Right ventricle myocardium inferior (tissue), 1 donor: Measurements from ENCODE around the gene FXYD3. TPM values are rescaled to one million over a fixed set of nuclear protein-coding genes. Genes with fewer than 3 reads are reported as not detected.

ENCODE experiments used
- ATAC-seq: fragments of 200-7000 bp; cut with Tn5 transposase; one replicate; pipeline ENCODE4 v1.9.1; 2020; ENCODE audit warnings: mild to moderate bottlenecking, moderate library complexity
- DNase-seq: peaks from one replicate; pipeline ENCODE4 v3.0.0; 2021; ENCODE audit errors: missing footprints
- intact Hi-C: fragments of 100-400 bp; cut with DNase I; formaldehyde crosslinking; loops from one replicate; pipeline ENCODE4 v1.11.0; 2022
- long read RNA-seq: library from polyadenylated mRNA; unstranded; transcript quantifications from one replicate; pipeline ENCODE4 v2.0.0, GENCODE V29; 2021
- total RNA-seq: library from RNA; stranded (reverse); fragmentation: NEBNext Ultra II Directional; extraction: Animal tissue kit (Norgen Biotek cat#: 25700); gene quantifications from one replicate; pipeline ENCODE4 v1.2.1, GENCODE V29; 2021
- donor health status: DM: no; HTN: yes; CAD: no; lungs with severe emphysema.

The FXYD3 gene, protein sequence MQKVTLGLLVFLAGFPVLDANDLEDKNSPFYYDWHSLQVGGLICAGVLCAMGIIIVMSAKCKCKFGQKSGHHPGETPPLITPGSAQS
- total RNA-seq: 2.3 TPM
- long read RNA-seq: 0 reads

DNA sequence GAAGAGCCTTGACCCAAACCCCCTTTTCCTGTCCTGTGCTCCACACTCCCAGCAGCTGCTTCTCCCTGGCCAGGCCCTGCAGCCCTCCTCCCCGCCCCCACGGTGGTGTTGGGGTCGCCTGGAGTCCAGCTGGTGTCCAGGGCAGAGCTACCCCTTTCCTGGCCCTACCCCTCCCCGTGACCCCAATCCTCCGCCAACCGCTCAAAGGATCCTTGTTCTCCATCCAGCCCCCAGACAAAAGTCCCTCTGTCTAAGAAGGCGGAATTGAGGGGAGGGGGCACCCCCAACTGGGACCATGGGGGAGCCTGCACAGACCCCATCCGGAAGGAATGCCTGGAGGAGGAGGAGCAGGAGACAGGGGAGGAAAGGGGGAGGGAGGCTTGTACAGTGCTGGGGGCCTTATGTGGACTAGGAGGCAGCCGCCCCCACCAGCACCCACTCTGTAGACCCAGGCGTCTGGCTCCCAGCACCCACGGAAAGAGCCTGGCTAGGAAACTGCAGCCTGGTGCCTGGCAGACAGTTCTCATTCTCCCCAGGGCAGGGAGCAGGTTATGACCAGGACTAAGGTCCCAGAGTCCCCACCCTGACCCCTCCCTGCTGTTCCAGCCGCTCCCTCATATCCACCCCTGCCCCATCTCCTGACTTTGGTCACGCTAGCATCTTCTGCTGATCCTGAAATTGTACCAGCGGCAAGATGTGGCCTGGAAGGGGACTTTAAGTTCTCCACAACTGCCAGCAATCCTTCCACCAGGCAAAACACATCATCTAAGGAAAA, at the start of gene FXYD3:
TSS of gene FXYD3 (plus strand) at position 647 of the 775 bp plus-strand sequence. CDS start 3,554 bp downstream, outside the sequence.
- no peak for DNase-seq
- intact Hi-C loops: no loop called here

DNA sequence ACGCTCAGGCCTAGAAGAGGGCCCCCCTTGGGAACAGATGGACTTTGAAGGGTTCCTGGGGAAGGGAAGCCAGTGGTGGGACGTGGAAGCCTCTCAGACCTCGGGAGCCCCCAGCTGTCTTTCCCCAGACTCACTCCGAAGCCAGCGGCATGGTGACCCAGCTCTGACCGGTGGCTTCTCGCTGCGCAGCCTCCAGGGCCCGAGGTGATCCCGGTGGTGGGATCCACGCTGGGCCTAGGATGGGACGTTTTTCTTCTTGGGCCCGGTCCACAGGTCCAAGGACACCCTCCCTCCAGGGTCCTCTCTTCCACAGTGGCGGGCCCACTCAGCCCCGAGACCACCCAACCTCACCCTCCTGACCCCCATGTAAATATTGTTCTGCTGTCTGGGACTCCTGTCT, 49.5 kb upstream of the FXYD3 start:
- DNase-seq (no peak), ATAC-seq (no peak)
- intact Hi-C loops: loop anchor here (2.0 to 5.0 kb wide), 2 partner anchors 69 to 201 kb away; partner anchors contain the start of genes LGI4 and USF2

More for the DNA sequence above, at the start of gene FXYD3:
- ATAC-seq: peak; percentile 18

DNA sequence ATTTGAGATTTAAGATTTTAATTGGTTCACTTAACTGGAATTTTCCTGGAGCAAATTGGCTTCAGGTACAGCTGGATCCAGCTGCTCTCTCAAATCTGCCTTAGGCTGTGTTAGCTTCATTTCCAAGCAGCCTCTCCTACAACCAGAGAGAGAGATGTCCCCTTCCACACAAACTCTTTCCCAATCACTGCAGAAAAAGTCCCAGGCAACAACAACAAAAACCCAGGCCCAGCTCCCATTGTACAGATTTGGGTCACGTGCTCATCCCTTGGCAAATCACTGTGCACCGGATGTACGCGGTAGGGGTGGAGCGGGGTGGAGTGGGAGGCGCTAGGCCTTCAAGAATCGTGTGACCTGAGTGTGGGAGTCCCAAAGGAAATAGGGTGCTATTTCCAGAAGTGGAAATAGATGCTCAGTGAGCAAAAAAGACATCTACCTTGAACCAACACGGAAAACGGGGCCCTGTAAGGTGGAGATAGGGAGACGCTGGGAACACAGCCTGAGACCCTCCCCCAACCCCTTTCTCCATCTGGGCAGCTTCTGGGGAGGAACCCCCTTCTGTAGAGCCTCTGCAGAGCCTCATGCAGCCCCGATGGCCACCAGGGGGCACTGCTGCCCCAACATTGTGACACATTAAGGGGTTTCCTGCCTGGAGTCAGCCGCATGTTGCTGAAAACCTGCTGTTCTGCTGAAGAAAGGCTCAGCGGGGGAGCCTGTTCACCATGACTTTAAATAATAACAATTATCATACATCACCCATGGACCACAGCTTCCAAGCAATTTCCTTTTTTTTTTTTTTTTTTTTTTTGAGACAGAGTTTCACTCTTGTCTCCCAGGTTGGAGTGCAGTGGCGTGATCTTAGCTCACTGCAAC, 48.7 kb upstream of the FXYD3 start:
- intact Hi-C loops: loop anchor here (2.0 to 5.0 kb wide), 2 partner anchors 68 to 200 kb away; partner anchors contain the start of genes LGI4 and USF2
- ATAC-seq: peak; percentile 83

DNA sequence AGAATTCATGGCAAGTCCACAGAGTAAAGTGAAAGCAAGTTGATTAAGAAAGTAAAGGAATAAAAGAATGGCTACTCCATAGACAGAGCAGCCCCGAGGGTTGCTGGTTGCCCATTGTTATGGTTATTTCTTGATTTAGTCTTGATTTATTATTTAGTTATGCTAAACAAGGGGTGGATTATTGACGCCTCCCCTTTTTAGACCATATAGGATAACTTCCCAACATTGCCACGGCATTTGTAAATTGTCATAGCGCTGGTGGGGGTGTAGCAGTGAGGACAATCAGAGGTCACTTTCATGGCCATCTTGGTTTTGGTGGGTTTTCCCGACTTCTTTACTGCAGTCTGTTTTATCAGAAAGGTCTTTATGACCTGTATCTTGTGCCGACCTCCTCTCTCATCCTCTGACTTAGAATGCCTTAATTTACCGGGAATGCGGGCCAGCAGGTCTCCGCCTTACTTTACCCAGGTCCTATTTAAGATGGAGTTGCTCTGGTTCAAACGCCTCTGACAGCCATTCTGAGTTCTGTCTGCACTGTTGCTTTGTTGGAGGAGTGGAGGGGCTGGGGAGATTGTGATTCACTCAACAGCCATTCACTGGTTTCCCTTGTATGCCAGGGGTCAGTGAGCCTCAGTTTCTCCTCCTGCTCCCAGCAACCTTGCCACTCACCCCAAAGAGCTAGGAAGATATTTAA, 46.5 kb upstream of the FXYD3 start:
- ATAC-seq: no peak
- intact Hi-C loops: loop anchor here (5.0 kb wide), 1 partner anchor 198 kb away; the partner anchor contains the start of gene USF2
- DNase-seq: no peak

More for the DNA sequence above, 48.7 kb upstream of the FXYD3 start:
- DNase-seq: peak; percentile 92

DNA sequence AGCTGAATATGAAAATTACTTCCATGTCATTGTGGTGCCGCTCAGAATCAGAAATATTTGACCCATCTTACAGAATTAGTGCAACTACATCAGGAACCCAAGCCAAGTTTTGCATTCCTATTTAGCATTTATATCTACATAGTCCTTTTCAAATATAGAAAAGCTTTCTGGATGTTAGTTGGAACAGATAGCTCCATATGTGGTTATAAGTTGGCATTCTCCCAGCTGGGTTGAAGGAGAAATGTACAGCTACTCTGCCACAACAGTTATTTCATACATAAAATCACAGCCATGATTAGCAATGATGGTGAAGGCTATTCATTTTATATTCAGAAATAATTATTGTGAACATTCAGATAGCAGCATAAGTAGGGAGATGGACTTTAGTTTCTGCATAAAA, 45.9 kb upstream of the FXYD3 start:
- intact Hi-C loops: loop anchor here (5.0 kb wide), 1 partner anchor 198 kb away; the partner anchor contains the start of gene USF2
- ATAC-seq (no peak), DNase-seq (no peak)

DNA sequence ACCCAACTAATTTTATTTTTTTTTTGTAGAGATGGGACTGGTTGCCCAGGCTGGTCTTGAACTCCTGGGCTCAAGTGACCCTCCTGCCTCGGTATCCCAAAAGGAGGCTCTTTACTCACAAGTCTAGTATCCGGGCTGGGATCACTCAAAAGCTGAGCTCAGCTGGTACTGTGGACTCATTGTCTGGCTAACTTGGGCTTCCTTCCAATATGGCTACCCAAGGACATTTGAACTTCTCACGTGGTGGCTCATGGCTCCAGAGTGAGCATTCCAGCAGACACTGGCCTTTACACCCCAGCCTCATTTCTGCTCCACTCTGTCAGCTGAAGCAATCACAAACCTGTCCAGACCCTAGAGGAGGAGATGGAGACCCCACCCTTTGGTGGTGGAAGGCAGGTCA, 45.2 kb upstream of the FXYD3 start:
- ATAC-seq (no peak), DNase-seq (no peak)
- intact Hi-C loops: no loop called here

DNA sequence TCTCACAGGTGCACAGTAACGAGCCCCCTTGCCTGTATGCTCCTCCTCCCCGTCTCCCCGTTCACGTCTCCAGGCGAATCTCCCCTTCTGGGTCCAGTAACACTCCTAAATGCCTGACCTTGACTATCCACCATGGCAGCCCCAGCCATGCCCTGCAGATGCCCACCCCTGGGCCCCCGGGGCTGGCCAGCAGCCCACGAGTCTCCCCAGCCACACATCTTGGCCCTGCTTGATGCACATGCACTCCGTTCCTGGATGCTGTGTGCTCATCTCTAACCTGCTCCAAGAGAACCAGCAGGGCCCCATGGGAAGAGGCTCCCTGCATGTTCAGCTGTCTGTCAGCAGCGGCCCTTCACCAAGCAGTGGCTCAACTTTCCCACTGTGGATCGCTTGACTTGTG, 42.1 kb upstream of the FXYD3 start:
- ATAC-seq (no peak), DNase-seq (no peak)
- intact Hi-C loops: no loop called here

DNA sequence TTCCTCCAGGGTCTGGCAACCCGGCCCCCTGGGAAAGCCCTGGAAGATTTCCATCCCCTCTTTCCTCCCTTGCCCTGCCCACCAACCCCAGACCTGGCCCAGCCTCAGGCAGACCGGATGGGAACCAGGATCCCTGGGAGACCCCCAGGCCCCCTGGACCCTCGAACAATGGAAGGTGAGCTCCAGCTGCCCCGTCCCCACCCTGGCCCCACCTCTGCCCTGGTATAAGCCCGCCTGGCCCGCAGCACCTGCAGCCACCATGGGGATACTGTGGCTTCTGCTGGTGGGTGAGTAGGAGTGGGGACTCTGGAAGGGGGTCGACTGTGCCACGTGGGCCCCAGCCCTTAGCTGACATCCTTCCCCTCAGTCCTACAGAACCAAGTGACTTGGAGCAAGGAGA, 41.7 kb upstream of the FXYD3 start:
- DNase-seq (no peak), ATAC-seq (no peak)
- intact Hi-C loops: no loop called here

DNA sequence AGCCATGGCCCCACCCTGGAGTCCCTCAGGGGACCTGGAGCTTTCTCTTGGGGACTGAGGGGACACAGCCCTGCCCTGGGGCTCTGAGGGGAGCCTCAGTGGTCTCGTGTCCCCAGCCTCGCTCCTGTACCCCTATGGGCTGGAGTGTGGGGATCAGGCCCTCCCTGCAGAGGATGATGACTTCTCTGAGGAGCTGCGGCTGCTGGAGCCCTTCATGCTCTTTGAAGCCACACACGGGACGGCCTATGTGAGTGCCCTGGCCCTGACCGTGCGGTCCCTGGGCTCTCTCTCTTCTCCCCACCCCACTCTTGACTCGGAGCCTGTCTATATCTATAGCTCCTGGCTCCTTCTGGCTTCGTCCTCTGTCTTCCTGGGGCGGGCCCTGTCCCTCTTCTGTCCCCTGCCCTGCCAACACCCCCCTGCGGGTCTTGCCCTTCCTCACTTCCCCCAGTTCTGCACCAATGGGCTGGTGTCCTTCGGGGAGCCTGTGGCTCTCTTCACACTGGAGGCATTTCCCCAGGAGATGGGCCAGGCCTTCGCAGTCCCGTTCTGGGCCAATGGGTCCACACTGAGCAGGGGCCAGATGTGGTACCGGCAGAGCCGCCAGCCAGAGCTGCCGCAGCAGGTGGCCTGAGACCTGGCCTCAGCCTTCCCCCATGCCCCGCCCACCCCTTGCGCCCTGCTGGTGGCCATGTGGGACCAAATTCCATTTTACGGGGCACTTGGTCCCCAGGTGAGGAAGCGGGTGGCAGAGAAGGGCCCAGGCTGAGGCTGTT, 41.0 kb upstream of the FXYD3 start:
- intact Hi-C loops: no loop called here
- ATAC-seq: no peak
- no peak for DNase-seq

DNA sequence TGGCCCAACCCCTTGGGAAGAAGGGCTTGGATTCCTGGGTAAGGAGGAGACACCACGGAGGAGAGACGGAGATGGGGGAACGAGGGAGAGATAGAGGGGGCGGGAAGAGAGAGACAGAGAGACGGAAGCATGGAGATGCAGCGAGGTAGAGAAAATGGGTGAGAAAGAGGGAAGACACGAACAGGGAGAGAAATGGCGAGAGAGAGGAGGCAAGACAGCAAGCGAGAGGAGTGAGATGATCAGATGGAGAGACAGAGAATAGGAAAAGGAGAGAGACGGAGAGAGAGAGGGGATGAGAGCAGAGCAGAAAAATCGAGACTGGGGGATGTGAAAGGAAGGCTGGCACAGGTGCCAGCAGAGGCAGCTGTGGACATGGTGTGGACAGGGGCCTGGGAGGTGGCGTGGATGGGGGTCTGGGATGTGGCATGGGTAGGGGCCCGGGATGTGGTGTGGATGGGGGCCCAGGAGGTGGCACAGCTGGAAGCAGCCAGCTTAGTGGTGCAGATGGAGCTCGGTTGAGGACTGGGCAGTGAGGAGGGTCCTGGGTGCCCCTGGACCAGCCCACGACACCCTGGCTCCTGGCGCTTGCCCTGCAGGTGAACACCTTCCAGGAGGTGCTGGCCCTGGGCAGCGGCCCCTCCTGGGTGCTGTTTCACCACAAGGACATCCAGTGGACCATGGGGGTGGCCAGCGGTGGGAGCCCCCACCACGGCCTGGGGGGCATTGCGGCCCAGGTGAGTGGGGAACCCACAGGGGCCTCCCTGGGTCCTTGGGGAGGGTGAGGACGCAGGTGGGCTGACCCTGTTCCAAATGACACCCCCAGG, 40.2 kb upstream of the FXYD3 start:
- no peak for ATAC-seq
- no peak for DNase-seq
- intact Hi-C loops: no loop called here

DNA sequence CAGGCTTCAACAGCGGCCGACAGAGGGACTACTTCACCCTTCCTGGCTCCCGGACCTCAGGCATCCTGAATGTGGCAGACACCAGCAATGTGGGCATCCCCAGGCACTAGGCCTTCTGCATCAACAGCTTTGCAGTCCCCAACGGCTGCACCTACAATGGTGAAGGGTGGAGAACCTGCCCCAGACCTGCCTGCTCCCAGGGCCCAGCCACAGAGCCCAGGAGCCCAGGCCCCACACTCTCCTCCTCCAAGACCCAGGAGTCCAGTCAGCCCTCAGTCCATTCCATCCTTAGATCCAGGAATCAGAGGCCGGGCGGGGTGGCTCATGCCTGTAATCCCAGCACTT, 39.6 kb upstream of the FXYD3 start:
- ATAC-seq (no peak), DNase-seq (no peak)
- intact Hi-C loops: no loop called here

DNA sequence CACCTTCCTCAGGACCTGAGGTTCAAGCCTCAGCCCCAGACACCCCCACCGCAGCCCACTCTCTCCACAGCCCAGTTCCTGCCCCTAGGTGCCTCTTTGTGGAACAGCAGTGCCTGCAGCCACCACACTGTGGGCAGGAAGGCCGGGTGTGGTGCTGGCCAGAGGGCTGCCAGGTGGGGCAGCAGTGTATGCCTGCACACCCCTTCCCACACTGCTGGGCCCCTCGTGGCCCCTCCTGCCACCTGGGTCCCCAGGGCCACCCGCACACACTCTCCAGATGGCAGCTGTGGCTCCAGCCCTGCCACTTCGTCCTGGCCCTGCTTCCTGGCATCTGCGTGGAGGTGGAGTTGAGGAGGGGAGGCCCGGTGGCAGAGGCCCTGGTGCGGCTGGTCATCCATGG, 39.0 kb upstream of the FXYD3 start:
- DNase-seq: no peak
- intact Hi-C loops: no loop called here
- no peak for ATAC-seq

DNA sequence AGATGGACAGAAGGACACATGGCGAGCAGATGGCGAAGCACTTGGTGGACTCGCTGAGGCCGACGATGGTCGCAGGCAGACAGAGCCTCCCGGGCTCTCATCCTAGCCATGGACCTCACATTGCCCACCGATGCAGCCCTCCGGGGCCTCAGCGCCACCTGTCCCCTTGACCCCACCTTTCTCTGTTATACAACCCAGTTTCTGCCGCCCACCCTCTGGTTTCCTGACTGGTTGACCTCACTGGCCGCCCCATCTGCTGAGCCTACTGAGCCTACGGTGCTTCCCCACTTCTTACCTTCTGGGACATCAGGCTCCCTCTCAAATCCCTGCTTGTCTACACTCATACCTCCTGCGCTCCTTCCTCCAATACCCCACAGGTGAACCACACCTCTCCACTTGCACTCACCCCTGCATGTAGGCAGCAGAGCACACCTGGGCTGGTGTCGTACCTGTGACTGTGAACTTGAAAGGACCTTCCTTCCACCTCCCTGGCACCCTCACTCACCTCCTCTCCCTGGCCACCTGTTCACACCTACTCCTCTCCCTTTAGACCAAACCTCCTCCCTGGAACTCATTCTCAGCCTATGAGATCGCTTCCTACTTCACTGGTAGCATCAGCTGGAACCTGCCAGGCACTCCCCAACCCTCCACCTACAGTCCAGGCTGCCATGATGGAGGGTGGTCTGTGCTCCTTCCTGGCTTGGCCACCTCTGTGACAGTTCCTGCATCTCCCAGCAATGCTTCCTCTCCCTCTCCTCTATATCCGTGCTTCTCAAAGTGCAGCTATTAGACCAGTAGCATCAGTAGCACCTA, 38.0 kb upstream of the FXYD3 start:
- no peak for ATAC-seq
- intact Hi-C loops: no loop called here
- no peak for DNase-seq

DNA sequence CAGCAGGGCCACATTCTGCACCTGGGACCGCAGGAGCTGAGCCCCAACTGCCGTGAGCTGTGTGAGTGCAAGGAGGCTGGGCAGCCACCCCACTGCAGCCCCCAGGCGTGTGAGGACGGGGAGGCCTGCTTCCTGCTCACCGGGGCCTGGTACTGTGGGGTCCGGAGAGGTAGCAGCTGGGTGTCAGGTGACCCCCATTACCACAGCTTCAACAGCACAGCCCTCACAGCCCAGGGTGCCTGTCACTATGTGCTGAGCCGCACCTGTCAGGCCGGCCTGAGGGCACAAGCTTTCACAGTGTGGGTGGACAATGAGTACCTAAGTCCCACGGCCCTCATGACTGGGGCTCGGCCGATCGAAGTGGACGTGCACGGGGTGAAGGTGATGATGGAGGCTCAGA, 35.8 kb upstream of the FXYD3 start:
- intact Hi-C loops: no loop called here
- ATAC-seq (no peak), DNase-seq (no peak)

DNA sequence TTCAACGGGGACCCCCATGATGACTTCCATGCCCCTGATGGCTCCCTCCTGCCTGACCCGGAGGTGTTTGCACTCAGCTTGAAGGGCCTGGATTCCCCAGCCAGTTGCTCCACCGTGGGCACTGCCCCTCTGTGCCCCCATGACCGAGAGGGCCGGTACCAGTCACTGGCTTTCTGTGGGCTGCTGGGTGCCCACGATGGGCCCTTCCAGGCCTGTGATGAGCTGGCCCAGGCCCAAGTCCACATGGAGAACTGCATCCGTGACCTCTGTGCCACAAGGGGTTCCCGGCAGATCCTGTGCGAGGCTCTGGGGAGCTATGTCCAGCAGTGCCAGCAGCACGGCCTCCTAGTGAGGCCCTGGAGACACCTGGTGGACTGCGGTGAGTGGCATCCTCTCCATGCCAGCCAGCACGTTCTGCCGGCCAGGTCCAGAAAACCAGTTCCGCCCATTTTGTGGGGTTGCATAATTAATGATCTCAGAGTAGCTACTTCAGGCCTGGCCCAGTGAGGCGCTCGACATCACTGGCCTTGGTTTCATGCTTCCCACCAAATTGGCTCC, 34.9 kb upstream of the FXYD3 start:
- DNase-seq (no peak), ATAC-seq (no peak)
- intact Hi-C loops: no loop called here

DNA sequence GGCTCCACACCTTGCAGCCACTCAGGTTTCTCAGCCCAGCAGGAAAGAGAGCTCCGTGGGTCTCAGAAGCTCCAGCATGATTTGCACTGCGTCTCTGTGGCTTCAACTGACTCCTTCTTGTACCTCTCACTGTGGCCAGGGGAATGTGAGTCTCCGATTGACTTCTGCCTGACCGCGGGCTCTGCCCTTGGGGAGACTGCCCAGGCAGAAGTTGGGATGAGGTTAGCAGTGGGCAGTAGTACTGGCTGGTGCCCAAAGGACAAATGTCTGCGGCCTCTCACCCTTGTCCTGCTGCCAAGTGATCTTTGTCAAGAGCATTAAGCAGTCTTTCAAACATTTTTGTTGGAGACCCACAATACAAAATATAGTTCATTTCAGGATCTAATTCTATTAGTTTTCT, 34.4 kb upstream of the FXYD3 start:
- no peak for DNase-seq
- intact Hi-C loops: no loop called here
- no peak for ATAC-seq
